ENCODE data around the gene NPLOC4. TPM values are rescaled to one million over a fixed set of nuclear protein-coding genes. Genes with fewer than 3 reads are reported as not detected.

Gene NPLOC4
- total and polyA plus RNA-seq, 9 of the 15 experiments (the other 6 are each of a cell fraction or from before 2014, with no cell fraction given) = 1.5 to 116 (median 64.5) TPM

DNA sequence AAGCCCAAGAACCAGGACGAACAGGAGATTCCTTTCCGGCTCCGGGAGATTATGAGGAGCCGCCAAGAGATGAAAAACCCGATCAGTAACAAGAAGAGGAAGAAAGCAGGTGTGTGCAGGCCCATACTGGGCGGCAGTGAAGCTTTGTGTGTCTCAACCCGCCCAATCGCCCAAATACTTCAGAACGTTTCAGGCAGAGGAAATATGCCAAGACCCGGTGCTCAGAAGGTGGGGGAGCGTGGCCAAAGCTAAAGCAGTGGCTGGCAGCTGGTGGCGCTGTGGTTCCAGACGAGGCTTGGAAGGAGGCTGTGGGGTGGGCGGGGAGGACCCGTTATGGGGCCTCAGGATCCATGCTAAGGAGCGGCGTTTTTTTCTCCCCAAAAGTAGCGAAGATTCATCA, 30.8 kb upstream of the NPLOC4 start:
- 8% methylated on average over 18 of the region's 18 CpGs for WGBS (ENCODE audit: insufficient coverage, low coverage, missing lambda C conversion rate)
- Histone ChIP-seq H3K4me3 (peak overlapping the region; percentile 87), H3K27ac (ENCODE audit: extremely low read depth, low read depth, low read length) (peak overlapping the region; percentile 68), H3K79me2 (ENCODE audit: control insufficient read depth, insufficient read depth, low read length) (peaks cover 63% of the 10 kb centered on the region), H3K27me3 (ENCODE audit: control insufficient read depth in 2 of 2, insufficient read depth in 2 of 2, low read length in 2 of 2) (no peaks in the 10 kb centered on the region), H3K4me1 (replicated peaks in 1 of 2; ENCODE audit: control insufficient read depth in 2 of 2, insufficient read depth in 2 of 2, low read length in 2 of 2) (peaks cover 31 to 82% of the 10 kb centered on the region in 2 experiments), H2AFZ (ENCODE audit: low read depth, low read length) (0 out of 2 replicates have a peak overlapping the region, but pooled peaks have one; percentile 49), H3K36me3 (ENCODE audit: control insufficient read depth, insufficient read depth, low read length) (peaks cover 68% of the 10 kb centered on the region), H3K9ac (ENCODE audit: insufficient read depth in 1 of 2, low read depth in 2 of 2, low read length in 2 of 2) (peak overlapping the region; percentile 91 to 99), H3K9me1 (ENCODE audit: control insufficient read depth, insufficient read depth, low read length) (no peaks in the 10 kb centered on the region), H4K20me1 (replicated peaks; ENCODE audit: control insufficient read depth, insufficient read depth, low read length) (no peaks in the 10 kb centered on the region), H3K9me3 (replicated peaks; ENCODE audit: control insufficient read depth, insufficient read depth, low read depth, low read length) (no peaks in the 10 kb centered on the region), H3K4me2 (ENCODE audit: insufficient read depth, low read length) (peak overlapping the region; percentile 85)
- ChIA-PET POLR2A (interaction anchor here (0.6 to 2.0 kb wide), 10 partner anchors 9 to 256 kb away, joined by 3 to 9 read pairs (median 4); partner anchors contain the start of genes ARL16 and HGS), CTCF (ENCODE audit: low intra/inter-chr PET ratio) (interaction anchor here (0.7 kb wide), 1 partner anchor 12 kb away, joined by 5 read pairs; no protein-coding TSS in a partner anchor)
- in situ Hi-C loops (cut with MboI) (no loop called here), intact Hi-C loops (cut with micrococcal nuclease) (loop anchor here (5.0 kb wide), 1 partner anchor 35 kb away; the partner anchor contains the start of gene MRPL12)
- FAIRE-seq (no peak), ATAC-seq (peak; percentile 48), DNase-seq (ENCODE audit: extremely low read depth in 1 of 4, low spot score in 3 of 4) (peak in 3 of 4 experiments; percentile 37 to 80 (median 54))
- BruUV-seq (replicated peaks) = TSS peak; percentile 60
- TF ChIP-seq KLF16 (IDR thresholded peaks at IDR 0.05) = no peak
- TF ChIP-seq ZNF184 (CRISPR knock-in tag; IDR thresholded peaks at IDR 0.05) = no peak
- no peak for TF ChIP-seq ZNF445 (CRISPR knock-in tag; IDR thresholded peaks at IDR 0.05; ENCODE audit: low read depth)
- TF ChIP-seq, protein P1, sequence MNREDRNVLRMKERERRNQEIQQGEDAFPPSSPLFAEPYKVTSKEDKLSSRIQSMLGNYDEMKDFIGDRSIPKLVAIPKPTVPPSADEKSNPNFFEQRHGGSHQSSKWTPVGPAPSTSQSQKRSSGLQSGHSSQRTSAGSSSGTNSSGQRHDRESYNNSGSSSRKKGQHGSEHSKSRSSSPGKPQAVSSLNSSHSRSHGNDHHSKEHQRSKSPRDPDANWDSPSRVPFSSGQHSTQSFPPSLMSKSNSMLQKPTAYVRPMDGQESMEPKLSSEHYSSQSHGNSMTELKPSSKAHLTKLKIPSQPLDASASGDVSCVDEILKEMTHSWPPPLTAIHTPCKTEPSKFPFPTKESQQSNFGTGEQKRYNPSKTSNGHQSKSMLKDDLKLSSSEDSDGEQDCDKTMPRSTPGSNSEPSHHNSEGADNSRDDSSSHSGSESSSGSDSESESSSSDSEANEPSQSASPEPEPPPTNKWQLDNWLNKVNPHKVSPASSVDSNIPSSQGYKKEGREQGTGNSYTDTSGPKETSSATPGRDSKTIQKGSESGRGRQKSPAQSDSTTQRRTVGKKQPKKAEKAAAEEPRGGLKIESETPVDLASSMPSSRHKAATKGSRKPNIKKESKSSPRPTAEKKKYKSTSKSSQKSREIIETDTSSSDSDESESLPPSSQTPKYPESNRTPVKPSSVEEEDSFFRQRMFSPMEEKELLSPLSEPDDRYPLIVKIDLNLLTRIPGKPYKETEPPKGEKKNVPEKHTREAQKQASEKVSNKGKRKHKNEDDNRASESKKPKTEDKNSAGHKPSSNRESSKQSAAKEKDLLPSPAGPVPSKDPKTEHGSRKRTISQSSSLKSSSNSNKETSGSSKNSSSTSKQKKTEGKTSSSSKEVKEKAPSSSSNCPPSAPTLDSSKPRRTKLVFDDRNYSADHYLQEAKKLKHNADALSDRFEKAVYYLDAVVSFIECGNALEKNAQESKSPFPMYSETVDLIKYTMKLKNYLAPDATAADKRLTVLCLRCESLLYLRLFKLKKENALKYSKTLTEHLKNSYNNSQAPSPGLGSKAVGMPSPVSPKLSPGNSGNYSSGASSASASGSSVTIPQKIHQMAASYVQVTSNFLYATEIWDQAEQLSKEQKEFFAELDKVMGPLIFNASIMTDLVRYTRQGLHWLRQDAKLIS (CRISPR knock-in tag; IDR thresholded peaks at IDR 0.05) = no peak
- no peak for TF ChIP-seq MECOM (CRISPR knock-in tag; IDR thresholded peaks at IDR 0.05)
- no peak for TF ChIP-seq ESRRB (CRISPR knock-in tag; IDR thresholded peaks at IDR 0.05; ENCODE audit: borderline replicate concordance)
- no peak for TF ChIP-seq CBFA2T3 (IDR thresholded peaks at IDR 0.05)
- TF ChIP-seq NR2F6 (CRISPR knock-in tag; IDR thresholded peaks at IDR 0.05) = no peak
- TF ChIP-seq ZNF347 (CRISPR knock-in tag; IDR thresholded peaks at IDR 0.05; ENCODE audit: low read depth) = no peak
- TF ChIP-seq, protein P2, sequence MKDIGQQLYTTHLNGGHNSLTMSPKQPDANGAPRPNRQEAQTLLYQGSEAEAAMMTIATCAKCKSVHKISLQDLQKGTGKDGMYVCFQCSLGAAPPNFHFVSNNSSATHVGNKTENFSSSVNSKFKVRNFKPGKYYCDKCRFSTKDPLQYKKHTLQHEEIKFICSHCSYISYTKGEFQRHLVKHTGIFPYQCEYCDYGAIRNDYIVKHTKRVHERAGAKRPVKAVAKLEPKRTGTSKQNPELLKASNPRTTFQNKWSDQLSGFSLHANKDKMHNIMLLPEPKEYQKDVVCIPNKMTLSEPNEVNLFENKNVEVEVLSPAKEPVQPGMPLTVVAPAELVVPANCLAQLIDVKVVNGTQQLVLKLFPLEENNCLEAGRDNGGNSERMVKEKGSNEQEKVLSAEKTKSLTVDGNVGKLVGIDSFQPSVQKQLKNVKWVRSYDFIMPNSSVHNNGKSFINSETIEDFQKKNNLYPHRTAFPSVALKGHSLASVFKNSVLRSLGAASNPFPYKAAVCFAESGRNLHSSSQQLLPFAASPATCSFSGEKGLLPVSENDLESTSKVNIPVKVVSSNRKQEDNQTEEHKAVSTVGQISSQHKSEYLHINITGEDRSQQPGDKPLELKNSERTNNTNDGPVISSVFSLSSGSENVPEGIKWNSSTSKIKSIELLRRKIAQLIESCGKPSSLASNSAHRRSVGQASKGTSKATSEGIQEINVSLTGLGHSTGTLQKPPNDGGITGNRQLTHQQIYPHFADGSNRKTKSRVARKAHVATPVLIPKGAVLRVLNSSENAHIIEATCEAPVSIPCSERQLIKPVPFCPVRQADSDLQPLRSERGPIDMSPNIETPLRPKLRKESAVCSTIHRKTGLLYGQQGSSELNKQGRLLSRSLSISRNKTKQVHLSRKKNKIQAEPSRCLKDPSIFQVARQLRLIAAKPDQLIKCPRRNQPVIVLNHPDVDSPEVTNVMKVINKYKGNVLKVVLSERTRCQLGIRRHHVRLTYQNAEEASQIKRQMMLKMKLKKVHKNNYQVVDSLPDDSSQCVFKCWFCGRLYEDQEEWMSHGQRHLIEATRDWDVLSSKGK (CRISPR knock-in tag; IDR thresholded peaks at IDR 0.05) = no peak
- peak; percentile 58; the same call in 1 of the 2 replicates for TF ChIP-seq ZNF12 (CRISPR knock-in tag; IDR thresholded peaks at IDR 0.05)
- peak in 1 of 3 experiments; percentile 34 for TF ChIP-seq YY1 (IDR thresholded peaks at IDR 0.05; ENCODE audit: borderline replicate concordance in 1 of 3, control insufficient read depth in 1 of 3, extremely low read depth in 1 of 3, insufficient read depth in 3 of 3, insufficient read length in 1 of 3, insufficient replicate concordance in 2 of 3, low read depth in 1 of 3, low read length in 2 of 3)
- TF ChIP-seq SOX6 (IDR thresholded peaks at IDR 0.05) = 0 out of 2 replicates have a peak, but pooled peaks have one; percentile 9
- TF ChIP-seq POLR2G (IDR thresholded peaks at IDR 0.05; ENCODE audit: low read depth, low read length) = peak; percentile 34; the same call in 1 of the 2 replicates

Measured in K562 (cell line).